Measurements from ENCODE around the gene PI16.

- TF ChIP-seq POLR2AphosphoS5 (IDR thresholded peaks at IDR 0.05), result no peak
- no peak for TF ChIP-seq CTCF (IDR thresholded peaks at IDR 0.05)
These were observed 1.3 kb downstream of the PI16 start for GRCh38 chr6:36955671-36956445.
